ENCODE results near the gene FAN1.

The FAN1 gene

GRCh38 chr15:30922480-30923311, 19.0 kb downstream of the FAN1 start:
- no peak overlapping the region for H3K4me2 ChIP-seq (ENCODE audit: low read length, poor library complexity, severe bottlenecking)
- no peak overlapping the region for H2BK15ac ChIP-seq (ENCODE audit: low read depth, poor library complexity, severe bottlenecking)
- 82% methylated on average over 14 of the region's 14 CpGs for WGBS
- H3K9me3 ChIP-seq (ENCODE audit: control insufficient read depth, low read length): no peaks in the 10 kb centered on the region
- no peak overlapping the region for H3K4ac ChIP-seq (ENCODE audit: low read depth in 1 of 2, low read length in 2 of 2)
- H3K4me3 ChIP-seq (ENCODE audit: insufficient read depth in 1 of 2, low read depth in 1 of 2, low read length in 2 of 2): no peak overlapping the region
- no peak overlapping the region for H2AFZ ChIP-seq (ENCODE audit: low read depth, low read length)
- H3K27ac ChIP-seq (ENCODE audit: low read length, poor library complexity, severe bottlenecking): peak overlapping the region; percentile 94
- H2BK120ac ChIP-seq (ENCODE audit: low read depth, low read length): no peak overlapping the region
- no peak overlapping the region for H2BK12ac ChIP-seq (ENCODE audit: low read length in 2 of 2)
- H2BK5ac ChIP-seq (ENCODE audit: low read depth, low read length, poor library complexity, severe bottlenecking): peak overlapping the region; percentile 67
- DNase-seq: peak; percentile 2
- H2AK5ac ChIP-seq (ENCODE audit: low read length, severe bottlenecking): peak overlapping the region; percentile 98
- no peak overlapping the region for H3K23ac ChIP-seq (ENCODE audit: low read length in 2 of 2)
- H3K18ac ChIP-seq (ENCODE audit: low read depth in 1 of 2, low read length in 2 of 2): no peak overlapping the region
- no peak overlapping the region for H3K9ac ChIP-seq (ENCODE audit: low read length)
- H3K4me1 ChIP-seq (ENCODE audit: control insufficient read depth, insufficient read depth, low read depth, low read length): peaks cover 33% of the 10 kb centered on the region
- no peak overlapping the region for H4K91ac ChIP-seq (ENCODE audit: low read length)
- H3K79me1 ChIP-seq (replicated peaks; ENCODE audit: low read length, poor library complexity, severe bottlenecking): peaks cover 7% of the 10 kb centered on the region
- H3K27me3 ChIP-seq (ENCODE audit: control insufficient read depth in 1 of 2, insufficient read depth in 1 of 2, low read length in 2 of 2): no peaks in the 10 kb centered on the region
- H3K14ac ChIP-seq (ENCODE audit: low read length in 2 of 2): no peak overlapping the region
- H4K8ac ChIP-seq (ENCODE audit: low read length): no peak overlapping the region
- H3K36me3 ChIP-seq (ENCODE audit: control insufficient read depth in 1 of 2, insufficient read depth in 2 of 2, low read depth in 1 of 2, low read length in 2 of 2): peaks cover 38 to 93% of the 10 kb centered on the region in 2 experiments

- no peaks in the 10 kb centered on the region for H3K9me3 ChIP-seq (ENCODE audit: control insufficient read depth, low read length)
- H3K18ac ChIP-seq (ENCODE audit: low read depth in 1 of 2, low read length in 2 of 2): no peak overlapping the region
- no peak overlapping the region for H2AFZ ChIP-seq (ENCODE audit: low read depth, low read length)
- H3K79me1 ChIP-seq (replicated peaks; ENCODE audit: low read length, poor library complexity, severe bottlenecking): peaks cover 4% of the 10 kb centered on the region
- peaks cover 40 to 91% of the 10 kb centered on the region in 2 experiments for H3K36me3 ChIP-seq (ENCODE audit: control insufficient read depth in 1 of 2, insufficient read depth in 2 of 2, low read depth in 1 of 2, low read length in 2 of 2)
- no peak overlapping the region for H3K4me2 ChIP-seq (ENCODE audit: low read length, poor library complexity, severe bottlenecking)
- peak overlapping the region; percentile 73 for H2AK5ac ChIP-seq (ENCODE audit: low read length, severe bottlenecking)
- no peak overlapping the region for H3K9ac ChIP-seq (ENCODE audit: low read length)
- H3K23ac ChIP-seq (ENCODE audit: low read length in 2 of 2): no peak overlapping the region
- DNase-seq: no peak
- H2BK120ac ChIP-seq (ENCODE audit: low read depth, low read length): no peak overlapping the region
- WGBS: 95% methylated on average over 7 of the region's 7 CpGs
- H4K8ac ChIP-seq (ENCODE audit: low read length): no peak overlapping the region
- no peak overlapping the region for H4K91ac ChIP-seq (ENCODE audit: low read length)
- no peak overlapping the region for H3K4ac ChIP-seq (ENCODE audit: low read depth in 1 of 2, low read length in 2 of 2)
- H3K27ac ChIP-seq (ENCODE audit: low read length, poor library complexity, severe bottlenecking): peak overlapping the region; percentile 94
- no peak overlapping the region for H2BK5ac ChIP-seq (ENCODE audit: low read depth, low read length, poor library complexity, severe bottlenecking)
- no peak overlapping the region for H2BK12ac ChIP-seq (ENCODE audit: low read length in 2 of 2)
- no peaks in the 10 kb centered on the region for H3K27me3 ChIP-seq (ENCODE audit: control insufficient read depth in 1 of 2, insufficient read depth in 1 of 2, low read length in 2 of 2)
- peaks cover 37% of the 10 kb centered on the region for H3K4me1 ChIP-seq (ENCODE audit: control insufficient read depth, insufficient read depth, low read depth, low read length)
- H2BK15ac ChIP-seq (ENCODE audit: low read depth, poor library complexity, severe bottlenecking): no peak overlapping the region
- no peak overlapping the region for H3K4me3 ChIP-seq (ENCODE audit: insufficient read depth in 1 of 2, low read depth in 1 of 2, low read length in 2 of 2)
- no peak overlapping the region for H3K14ac ChIP-seq (ENCODE audit: low read length in 2 of 2)
Observed at GRCh38 chr15:30923429-30923828, 19.7 kb downstream of the FAN1 start.

- H3K23ac ChIP-seq (ENCODE audit: low read length in 2 of 2): no peak overlapping the region
Observed at GRCh38 chr15:30924353-30924752, 20.6 kb downstream of the FAN1 start.

GRCh38 chr15:30925686-30926085, 22.0 kb downstream of the FAN1 start:
- no peak overlapping the region for H3K27ac ChIP-seq (ENCODE audit: low read length, poor library complexity, severe bottlenecking)
- no peak overlapping the region for H3K14ac ChIP-seq (ENCODE audit: low read length in 2 of 2)
- no peak overlapping the region for H3K9ac ChIP-seq (ENCODE audit: low read length)
- no peaks in the 10 kb centered on the region for H3K27me3 ChIP-seq (ENCODE audit: control insufficient read depth in 1 of 2, insufficient read depth in 1 of 2, low read length in 2 of 2)
- H2BK12ac ChIP-seq (ENCODE audit: low read length in 2 of 2): no peak overlapping the region
- no peak overlapping the region for H2AFZ ChIP-seq (ENCODE audit: low read depth, low read length)
- no peak overlapping the region for H3K23ac ChIP-seq (ENCODE audit: low read length in 2 of 2)
- no peak overlapping the region for H3K4ac ChIP-seq (ENCODE audit: low read depth in 1 of 2, low read length in 2 of 2)
- no peak overlapping the region for H2BK15ac ChIP-seq (ENCODE audit: low read depth, poor library complexity, severe bottlenecking)
- H3K36me3 ChIP-seq (ENCODE audit: control insufficient read depth in 1 of 2, insufficient read depth in 2 of 2, low read depth in 1 of 2, low read length in 2 of 2): peaks cover 54 to 91% of the 10 kb centered on the region in 2 experiments
- H3K79me1 ChIP-seq (replicated peaks; ENCODE audit: low read length, poor library complexity, severe bottlenecking): peaks cover 5% of the 10 kb centered on the region
- DNase-seq: no peak
- 98% methylated on average over 9 of the region's 9 CpGs for WGBS
- H3K4me1 ChIP-seq (ENCODE audit: control insufficient read depth, insufficient read depth, low read depth, low read length): peaks cover 43% of the 10 kb centered on the region
- no peak overlapping the region for H2BK120ac ChIP-seq (ENCODE audit: low read depth, low read length)
- H3K9me3 ChIP-seq (ENCODE audit: control insufficient read depth, low read length): no peaks in the 10 kb centered on the region
- H3K4me2 ChIP-seq (ENCODE audit: low read length, poor library complexity, severe bottlenecking): no peak overlapping the region
- no peak overlapping the region for H4K8ac ChIP-seq (ENCODE audit: low read length)
- H3K18ac ChIP-seq (ENCODE audit: low read depth in 1 of 2, low read length in 2 of 2): no peak overlapping the region
- H4K91ac ChIP-seq (ENCODE audit: low read length): no peak overlapping the region
- no peak overlapping the region for H3K4me3 ChIP-seq (ENCODE audit: insufficient read depth in 1 of 2, low read depth in 1 of 2, low read length in 2 of 2)
- H2BK5ac ChIP-seq (ENCODE audit: low read depth, low read length, poor library complexity, severe bottlenecking): no peak overlapping the region
- H2AK5ac ChIP-seq (ENCODE audit: low read length, severe bottlenecking): peak overlapping the region; percentile 45

More at GRCh38 chr15:30924353-30924752, 20.6 kb downstream of the FAN1 start:
- H3K18ac ChIP-seq (ENCODE audit: low read depth in 1 of 2, low read length in 2 of 2): no peak overlapping the region
- H2BK120ac ChIP-seq (ENCODE audit: low read depth, low read length): no peak overlapping the region
- H3K79me1 ChIP-seq (replicated peaks; ENCODE audit: low read length, poor library complexity, severe bottlenecking): peaks cover 3% of the 10 kb centered on the region
- 66% methylated on average over 4 of the region's 5 CpGs for WGBS
- peak overlapping the region; percentile 49 for H2AK5ac ChIP-seq (ENCODE audit: low read length, severe bottlenecking)
- H2BK5ac ChIP-seq (ENCODE audit: low read depth, low read length, poor library complexity, severe bottlenecking): no peak overlapping the region
- H3K36me3 ChIP-seq (ENCODE audit: control insufficient read depth in 1 of 2, insufficient read depth in 2 of 2, low read depth in 1 of 2, low read length in 2 of 2): peaks cover 47 to 95% of the 10 kb centered on the region in 2 experiments
- peak; percentile 61 for DNase-seq
- H3K4me2 ChIP-seq (ENCODE audit: low read length, poor library complexity, severe bottlenecking): no peak overlapping the region
- H2BK15ac ChIP-seq (ENCODE audit: low read depth, poor library complexity, severe bottlenecking): no peak overlapping the region
- H3K4ac ChIP-seq (ENCODE audit: low read depth in 1 of 2, low read length in 2 of 2): no peak overlapping the region
- no peaks in the 10 kb centered on the region for H3K9me3 ChIP-seq (ENCODE audit: control insufficient read depth, low read length)
- H3K4me3 ChIP-seq (ENCODE audit: insufficient read depth in 1 of 2, low read depth in 1 of 2, low read length in 2 of 2): no peak overlapping the region
- H3K27me3 ChIP-seq (ENCODE audit: control insufficient read depth in 1 of 2, insufficient read depth in 1 of 2, low read length in 2 of 2): no peaks in the 10 kb centered on the region
- H3K27ac ChIP-seq (ENCODE audit: low read length, poor library complexity, severe bottlenecking): peak overlapping the region; percentile 31
- H4K8ac ChIP-seq (ENCODE audit: low read length): no peak overlapping the region
- peaks cover 41% of the 10 kb centered on the region for H3K4me1 ChIP-seq (ENCODE audit: control insufficient read depth, insufficient read depth, low read depth, low read length)
- no peak overlapping the region for H2AFZ ChIP-seq (ENCODE audit: low read depth, low read length)
- H4K91ac ChIP-seq (ENCODE audit: low read length): no peak overlapping the region
- H2BK12ac ChIP-seq (ENCODE audit: low read length in 2 of 2): no peak overlapping the region
- no peak overlapping the region for H3K9ac ChIP-seq (ENCODE audit: low read length)
- H3K14ac ChIP-seq (ENCODE audit: low read length in 2 of 2): no peak overlapping the region

Data from mesenchymal stem cell (in vitro differentiated cells and primary cell).